GM12865 (cell line): ENCODE data around the gene NUDT3.

Source experiments
- DNase-seq: peaks from one replicate; pipeline ENCODE4 v3.0.0; 2010; ENCODE audit warnings: low read depth
- H3K4me3 ChIP-seq: 2 replicates; pipeline ENCODE4 v1.5.1; 2011; ENCODE audit warnings: mild to moderate bottlenecking, low read depth, low read length, control low read depth
- TF ChIP-seq, protein P1 (sequence below): IDR thresholded peaks from 2 replicates; pipeline ENCODE4 v1.5.1; 2011; ENCODE audit warnings: low read length, control low read depth, low read depth, inconsistent platforms; ENCODE audit not compliant: insufficient read depth; ENCODE audit errors: missing control alignments

The NUDT3 gene

DNA sequence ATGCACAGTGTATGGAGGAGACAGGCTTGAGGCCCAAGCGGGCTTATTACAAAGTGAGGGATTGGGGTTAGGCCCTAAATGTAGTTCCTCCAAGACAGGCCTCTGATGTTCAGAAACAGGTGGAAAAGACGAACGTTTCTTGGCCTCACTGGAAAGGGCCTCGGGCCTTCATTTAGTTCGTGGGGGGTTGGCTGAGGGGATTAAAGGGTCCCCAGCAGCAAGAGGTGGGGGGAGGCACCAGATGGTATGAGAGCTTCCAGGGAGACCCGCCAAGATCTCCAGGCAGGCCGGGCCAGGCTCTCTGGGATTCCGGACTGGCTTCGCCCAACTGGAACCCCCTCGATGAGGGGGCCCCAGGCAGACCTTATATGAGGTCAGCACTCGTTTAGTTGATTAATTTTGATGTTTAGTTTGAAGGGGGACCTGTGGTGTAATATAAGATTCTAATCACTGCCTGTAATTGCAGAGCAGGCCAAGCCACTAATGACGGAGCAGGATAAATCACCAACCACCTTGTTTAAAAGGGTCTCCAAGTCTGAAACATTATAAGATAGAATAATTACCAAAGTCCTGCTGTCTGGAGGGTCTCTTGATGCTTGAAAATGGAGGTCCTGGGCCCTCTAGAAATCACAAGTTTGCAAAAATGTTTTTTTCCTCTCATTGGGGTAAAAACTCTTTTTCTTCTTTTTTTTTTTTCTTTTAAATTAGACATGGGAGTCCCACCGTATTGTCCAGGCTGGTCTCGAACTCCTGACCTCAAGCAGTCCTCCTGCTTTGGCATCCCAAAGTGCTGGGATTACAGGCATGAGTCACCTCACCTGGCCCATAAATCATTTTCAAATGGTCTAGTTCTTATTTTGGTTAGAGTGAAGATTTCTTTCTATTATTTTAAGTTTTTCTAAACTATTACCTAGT, 153.6 kb downstream of the NUDT3 start:
- TF ChIP-seq, protein P1, sequence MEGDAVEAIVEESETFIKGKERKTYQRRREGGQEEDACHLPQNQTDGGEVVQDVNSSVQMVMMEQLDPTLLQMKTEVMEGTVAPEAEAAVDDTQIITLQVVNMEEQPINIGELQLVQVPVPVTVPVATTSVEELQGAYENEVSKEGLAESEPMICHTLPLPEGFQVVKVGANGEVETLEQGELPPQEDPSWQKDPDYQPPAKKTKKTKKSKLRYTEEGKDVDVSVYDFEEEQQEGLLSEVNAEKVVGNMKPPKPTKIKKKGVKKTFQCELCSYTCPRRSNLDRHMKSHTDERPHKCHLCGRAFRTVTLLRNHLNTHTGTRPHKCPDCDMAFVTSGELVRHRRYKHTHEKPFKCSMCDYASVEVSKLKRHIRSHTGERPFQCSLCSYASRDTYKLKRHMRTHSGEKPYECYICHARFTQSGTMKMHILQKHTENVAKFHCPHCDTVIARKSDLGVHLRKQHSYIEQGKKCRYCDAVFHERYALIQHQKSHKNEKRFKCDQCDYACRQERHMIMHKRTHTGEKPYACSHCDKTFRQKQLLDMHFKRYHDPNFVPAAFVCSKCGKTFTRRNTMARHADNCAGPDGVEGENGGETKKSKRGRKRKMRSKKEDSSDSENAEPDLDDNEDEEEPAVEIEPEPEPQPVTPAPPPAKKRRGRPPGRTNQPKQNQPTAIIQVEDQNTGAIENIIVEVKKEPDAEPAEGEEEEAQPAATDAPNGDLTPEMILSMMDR, result no peak
- no peak for DNase-seq
- peak overlapping the region; percentile 88 for H3K4me3 ChIP-seq

GRCh38 chr6:34237722-34238584, 154.5 kb downstream of the NUDT3 start:
- peak; percentile 86 for DNase-seq
- TF ChIP-seq, protein P1, result peak; percentile 28
- peak overlapping the region; percentile 88 for H3K4me3 ChIP-seq

GRCh38 chr6:34237316-34237721, 155.2 kb downstream of the NUDT3 start:
- peak overlapping the region; percentile 88 for H3K4me3 ChIP-seq
- DNase-seq, result no peak
- TF ChIP-seq, protein P1, result no peak

- TF ChIP-seq, protein P1, result peak; percentile 8
- peak within 1 kb of the TSS; percentile 93 for H3K4me3 ChIP-seq
- DNase-seq, result peak; percentile 98
Observed at GRCh38 chr6:34236443-34237315, 155.8 kb downstream of the NUDT3 start, which contains the start of gene HMGA1. Gene HMGA1, plus strand, starts transcription at chr6:34236873. Its CDS starts 3,908 bp downstream, at chr6:34240781.

DNA sequence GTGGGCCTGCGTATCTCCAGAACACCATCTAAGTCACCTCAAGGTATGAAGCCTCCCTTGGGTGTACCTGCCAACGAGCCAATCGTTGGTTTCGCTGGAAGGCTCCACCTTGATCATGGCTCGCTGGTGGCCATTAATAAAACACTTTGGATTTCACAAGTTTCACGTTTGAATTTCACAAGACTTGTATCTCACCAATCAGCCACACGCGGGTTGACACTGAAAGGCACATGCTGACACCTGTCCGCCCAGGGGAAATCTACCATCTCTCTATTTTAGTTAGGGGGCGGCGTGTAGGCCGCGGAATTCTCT, 156.4 kb downstream of the NUDT3 start:
- TF ChIP-seq, protein P1, result no peak
- peak; percentile 82 for DNase-seq
- peak overlapping the region; percentile 93 for H3K4me3 ChIP-seq
